Testis (tissue), 3 donors: ENCODE measurements around the gene ZBTB47. TPM values are rescaled to one million over a fixed set of nuclear protein-coding genes. Genes with fewer than 3 reads are reported as not detected.

Experiments used
- DNase-seq: peaks from one replicate; pipeline ENCODE4 v3.0.0-alpha.2; 2019
- H3K27ac ChIP-seq, 2 donors: fragments of 200-600 bp; sonication (generic); one replicate each; pipeline ENCODE4 v1.5.1; 2019
- H3K27me3 ChIP-seq: fragments of 200-600 bp; sonication (generic); one replicate; pipeline ENCODE4 v1.5.1; 2019
- H3K36me3 ChIP-seq: fragments of 200-600 bp; sonication (generic); one replicate; pipeline ENCODE4 v1.5.1; 2017; ENCODE audit warnings: low read depth; ENCODE audit errors: missing control alignments
- H3K4me1 ChIP-seq: fragments of 200-600 bp; sonication (generic); one replicate; pipeline ENCODE4 v1.5.1; 2019
- H3K4me3 ChIP-seq, 2 donors: fragments of 200-600 bp; sonication (generic); one replicate each; pipeline ENCODE4 v1.5.1; 2017 to 2019
- H3K9me3 ChIP-seq: fragments of 200-600 bp; sonication (generic); one replicate; pipeline ENCODE4 v1.5.1; 2017
- CTCF ChIP-seq, 3 experiments: fragments of 450-650 bp in 2 of 3; fragments of 200-600 bp in 1 of 3; sonication (generic) in 1 of 3; IDR thresholded peaks; one replicate each; pipeline ENCODE4 v1.5.1; 2016 to 2019; ENCODE audit warnings: antibody characterized with exemption in 3 of 3, mild to moderate bottlenecking in 2 of 3, moderate library complexity in 1 of 3
- POLR2A ChIP-seq: fragments of 450-650 bp; IDR thresholded peaks from one replicate; pipeline ENCODE4 v1.6.1; 2017; ENCODE audit warnings: antibody characterized with exemption, mild to moderate bottlenecking, moderate library complexity
- WGBS, 2 donors: methylation state at CpG; one replicate each; pipeline ENCODE4 v1.1.5; 2018; 5-methylcytosine and 5-hydroxymethylcytosine counted together
- intact Hi-C: fragments of 100-400 bp; cut with DNase I; formaldehyde crosslinking; loops from one replicate; pipeline ENCODE4 v1.15.1; 2023; ENCODE audit warnings: low total_unique reads
- polyA plus RNA-seq: library from polyadenylated mRNA; stranded (reverse); fragments of 350-450 nt; fragmentation: Illumina TruSeq; extraction: RNeasy Lipid Tissue Mini Kit (QIAGEN cat#74804); gene quantifications from one replicate; pipeline ENCODE4 v1.2.3, GENCODE V29; 2014; ENCODE audit warnings: low read depth, low replicate concordance; ENCODE audit not compliant: insufficient read depth
- total RNA-seq, 2 donors: library from RNA; depleted of rRNA; stranded (reverse); fragments of >200 nt; gene quantifications; one replicate each; pipeline ENCODE4 v1.2.3, GENCODE V29; 2016

ZBTB47 gene
- total and polyA plus RNA-seq, 3 donors from 2014 or later, result 16.7 to 22.8 (median 18.1) TPM

- WGBS, 2 donors, result 61 to 67% methylated on average over 6 to 8 of the region's 8 CpGs
- no peak for DNase-seq
Observed at GRCh38 chr3:42666022-42666421, 12.5 kb downstream of the ZBTB47 start.

DNA sequence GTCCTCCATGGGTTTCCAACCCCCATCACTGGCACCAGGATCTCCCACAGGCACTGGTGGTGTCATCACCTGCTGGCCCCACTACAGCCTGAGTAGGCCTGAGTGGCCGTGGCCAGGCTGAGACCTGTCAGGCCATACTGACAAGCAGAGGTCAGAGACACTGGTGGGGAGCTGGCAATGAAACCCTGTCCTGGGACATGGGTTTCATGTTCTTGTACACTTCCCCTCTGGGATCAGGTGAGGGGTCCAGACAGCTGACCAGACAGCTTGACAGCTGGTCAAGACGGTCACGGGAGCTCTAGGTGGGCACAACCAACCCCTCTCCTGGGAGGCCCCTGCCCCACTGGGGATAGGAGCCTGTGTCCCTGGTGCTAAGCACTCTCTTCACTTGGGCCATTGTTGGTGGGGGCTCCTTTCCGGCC is 13.1 kb downstream of the ZBTB47 start:
- H3K27ac ChIP-seq, result no peak overlapping the region
- peaks cover 10% of the 10 kb centered on the region for H3K4me1 ChIP-seq
- TF ChIP-seq CTCF (IDR thresholded peaks at IDR 0.05) (no peak), POLR2A (no peak)
- intact Hi-C loops, result loop anchor here (10.0 kb wide), 1 partner anchor 652 kb away; no protein-coding TSS in a partner anchor
- no peaks in the 10 kb centered on the region for H3K9me3 ChIP-seq
- DNase-seq, result no peak
- no peak overlapping the region for H3K4me3 ChIP-seq
- 87 to 92% methylated on average over 2 to 4 of the region's 4 CpGs for WGBS, 2 donors
- no peaks in the 10 kb centered on the region for H3K36me3 ChIP-seq
- no peaks in the 10 kb centered on the region for H3K27me3 ChIP-seq

More at GRCh38 chr3:42666022-42666421, 12.5 kb downstream of the ZBTB47 start:
- Histone ChIP-seq H3K4me3 (no peak overlapping the region), H3K27ac (no peak overlapping the region), H3K27me3 (no peaks in the 10 kb centered on the region), H3K9me3 (no peaks in the 10 kb centered on the region), H3K36me3 (no peaks in the 10 kb centered on the region), H3K4me1 (peaks cover 10% of the 10 kb centered on the region)
- TF ChIP-seq CTCF (IDR thresholded peaks at IDR 0.05), result no peak
- TF ChIP-seq POLR2A, result no peak
- intact Hi-C loops, result loop anchor here (10.0 kb wide), 1 partner anchor 651 kb away; no protein-coding TSS in a partner anchor

- Histone ChIP-seq H3K4me3 (no peak overlapping the region), H3K27ac (no peak overlapping the region), H3K9me3 (no peaks in the 10 kb centered on the region), H3K4me1 (peaks cover 10% of the 10 kb centered on the region), H3K27me3 (no peaks in the 10 kb centered on the region), H3K36me3 (no peaks in the 10 kb centered on the region)
- intact Hi-C loops, result loop anchor here (10.0 kb wide), 1 partner anchor 652 kb away; no protein-coding TSS in a partner anchor
- no peak for TF ChIP-seq POLR2A
- TF ChIP-seq CTCF (IDR thresholded peaks at IDR 0.05), result no peak
- WGBS, 2 donors, result 61 to 62% methylated on average over 4 to 7 of the region's 7 CpGs
- DNase-seq, result no peak
Observed at GRCh38 chr3:42667096-42667522, 13.6 kb downstream of the ZBTB47 start.

DNA sequence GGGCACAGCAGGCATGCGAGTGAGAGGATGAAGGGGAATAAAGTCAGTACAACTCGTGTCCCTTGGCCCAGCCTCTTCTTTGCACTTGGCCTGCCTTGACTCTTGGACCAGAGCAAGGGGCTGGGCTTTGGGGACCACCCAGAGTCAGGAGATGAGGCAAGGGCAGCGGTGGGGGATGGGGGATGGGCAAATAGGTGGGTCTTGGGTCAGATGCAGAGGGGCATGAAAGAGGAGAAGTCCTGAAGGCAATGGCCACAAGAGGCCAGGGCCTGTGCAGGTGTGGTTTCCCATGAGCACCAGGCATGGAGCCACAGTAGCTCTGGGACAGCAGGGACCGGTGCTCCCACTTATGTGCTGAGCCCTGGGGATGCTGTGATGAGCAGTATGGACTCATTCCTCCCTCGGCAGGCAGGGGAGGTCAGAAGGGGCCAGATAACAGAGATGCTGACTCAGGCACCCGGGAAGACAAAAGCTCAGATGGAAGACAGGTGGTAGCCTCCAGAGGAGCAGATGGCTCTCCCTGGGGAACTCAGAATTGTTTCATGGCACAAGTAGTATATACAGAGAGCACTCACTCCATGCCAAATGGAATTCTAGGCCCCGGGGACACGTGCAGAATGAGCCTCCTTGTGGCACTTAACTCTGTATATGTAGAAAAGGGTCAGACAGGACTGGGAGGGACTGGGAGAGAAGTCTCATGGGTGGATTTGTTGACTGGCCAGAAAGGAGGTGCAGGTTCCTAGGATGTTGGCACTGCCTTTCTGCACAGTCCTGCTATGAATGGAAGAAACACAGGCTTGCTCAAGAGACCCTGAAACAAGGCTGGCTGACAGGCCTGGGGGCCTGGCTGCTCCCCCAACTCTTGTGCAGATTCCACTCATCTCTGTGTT is 14.3 kb downstream of the ZBTB47 start:
- Histone ChIP-seq H3K4me3 (no peak overlapping the region), H3K27me3 (no peaks in the 10 kb centered on the region), H3K9me3 (no peaks in the 10 kb centered on the region), H3K4me1 (peaks cover 10% of the 10 kb centered on the region), H3K27ac (no peak overlapping the region), H3K36me3 (no peaks in the 10 kb centered on the region)
- DNase-seq, result no peak
- 42 to 52% methylated on average over 6 to 8 of the region's 8 CpGs for WGBS, 2 donors
- TF ChIP-seq POLR2A (no peak), CTCF (IDR thresholded peaks at IDR 0.05) (no peak)
- intact Hi-C loops, result loop anchor here (10.0 kb wide), 1 partner anchor 653 kb away; no protein-coding TSS in a partner anchor
